SU-DHL-6 (cell line): ENCODE results near the gene FOXM1.

Source experiments
- EZH2phosphoT487 ChIP-seq: fragments of 200-600 bp; sonication (generic), shearing (Covaris generic); conservative IDR thresholded peaks from 2 replicates; pipeline ENCODE4 v1.6.1; 2018; ENCODE audit warnings: mild to moderate bottlenecking, antibody characterized with exemption, low read length, moderate library complexity, mixed read lengths
- TF ChIP-seq, protein P1 (sequence below): fragments of 200-600 bp; sonication (generic); IDR thresholded peaks from one replicate; pipeline ENCODE4 v1.5.1; 2017; ENCODE audit warnings: antibody characterized with exemption, mild to moderate bottlenecking, low read length, moderate library complexity; ENCODE audit not compliant: insufficient read depth, poor library complexity, severe bottlenecking

DNA sequence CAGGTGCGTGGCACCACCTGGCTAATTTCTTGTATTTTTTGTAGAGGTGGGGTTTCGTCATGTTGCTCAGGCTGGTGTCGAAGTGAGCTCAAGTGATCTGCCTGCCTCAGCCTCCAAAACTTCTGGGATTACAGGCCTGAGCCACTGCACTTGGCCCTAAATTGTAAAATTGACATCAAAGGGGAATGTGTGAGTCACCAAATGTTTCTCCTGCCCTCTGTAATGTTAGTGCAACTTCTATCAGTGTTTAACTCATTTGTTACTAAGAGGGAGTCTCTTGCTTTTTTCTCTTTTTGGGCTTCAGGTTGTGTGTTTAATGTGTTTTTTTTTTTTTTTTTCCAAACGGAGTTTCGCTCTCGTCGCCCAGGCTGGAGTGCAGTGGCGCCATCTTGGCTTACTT is 16.0 kb upstream of the FOXM1 start:
- TF ChIP-seq, protein P1, sequence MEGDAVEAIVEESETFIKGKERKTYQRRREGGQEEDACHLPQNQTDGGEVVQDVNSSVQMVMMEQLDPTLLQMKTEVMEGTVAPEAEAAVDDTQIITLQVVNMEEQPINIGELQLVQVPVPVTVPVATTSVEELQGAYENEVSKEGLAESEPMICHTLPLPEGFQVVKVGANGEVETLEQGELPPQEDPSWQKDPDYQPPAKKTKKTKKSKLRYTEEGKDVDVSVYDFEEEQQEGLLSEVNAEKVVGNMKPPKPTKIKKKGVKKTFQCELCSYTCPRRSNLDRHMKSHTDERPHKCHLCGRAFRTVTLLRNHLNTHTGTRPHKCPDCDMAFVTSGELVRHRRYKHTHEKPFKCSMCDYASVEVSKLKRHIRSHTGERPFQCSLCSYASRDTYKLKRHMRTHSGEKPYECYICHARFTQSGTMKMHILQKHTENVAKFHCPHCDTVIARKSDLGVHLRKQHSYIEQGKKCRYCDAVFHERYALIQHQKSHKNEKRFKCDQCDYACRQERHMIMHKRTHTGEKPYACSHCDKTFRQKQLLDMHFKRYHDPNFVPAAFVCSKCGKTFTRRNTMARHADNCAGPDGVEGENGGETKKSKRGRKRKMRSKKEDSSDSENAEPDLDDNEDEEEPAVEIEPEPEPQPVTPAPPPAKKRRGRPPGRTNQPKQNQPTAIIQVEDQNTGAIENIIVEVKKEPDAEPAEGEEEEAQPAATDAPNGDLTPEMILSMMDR, result no peak
- TF ChIP-seq EZH2phosphoT487, result no peak
